Large intestine (tissue), 3 donors: ENCODE data around the gene ST6GALNAC4. TPM values are rescaled to one million over a fixed set of nuclear protein-coding genes. Genes with fewer than 3 reads are reported as not detected.
"Not testable (repeated sequence)": the region's sequence is repeated elsewhere in the genome, so short reads cannot be mapped to it uniquely, and the experiment has no call there.

ENCODE experiments used
- DNase-seq, 2 donors: peaks; one replicate each; pipeline versions ENCODE4 v3.0.0 to v3.0.0-alpha.2; 2013
- H3K27ac ChIP-seq: one replicate; pipeline ENCODE4 v1.5.1; 2013; ENCODE audit warnings: low read length
- H3K27me3 ChIP-seq: 2 replicates; pipeline ENCODE4 v1.6.1; 2013; ENCODE audit warnings: low read length; ENCODE audit not compliant: control insufficient read depth, insufficient read depth
- H3K36me3 ChIP-seq: 2 replicates; pipeline ENCODE4 v1.6.1; 2013; ENCODE audit warnings: low read length; ENCODE audit not compliant: control insufficient read depth, insufficient read depth
- H3K4me1 ChIP-seq: one replicate; pipeline ENCODE4 v1.6.1; 2013; ENCODE audit warnings: low read length; ENCODE audit not compliant: control insufficient read depth, insufficient read depth
- H3K4me3 ChIP-seq: one replicate; pipeline ENCODE4 v1.5.1; 2013; ENCODE audit warnings: low read length
- H3K9me3 ChIP-seq: one replicate; pipeline ENCODE4 v1.6.1; 2013; ENCODE audit warnings: mild to moderate bottlenecking, low read depth, low read length, moderate library complexity; ENCODE audit not compliant: control insufficient read depth
- WGBS: methylation state at CpG from one replicate; pipeline ENCODE4 v1.1.5; 2013; ENCODE audit warnings: low lambda C conversion rate; ENCODE audit not compliant: insufficient coverage; 5-methylcytosine and 5-hydroxymethylcytosine counted together
- polyA plus RNA-seq: library from polyadenylated mRNA; unstranded; fragments of 120-200 nt; gene quantifications from one replicate; pipeline ENCODE4 v1.2.1, GENCODE V29; 2013

ST6GALNAC4 gene
- polyA plus RNA-seq, 1 donor, result 10.4 TPM

DNA sequence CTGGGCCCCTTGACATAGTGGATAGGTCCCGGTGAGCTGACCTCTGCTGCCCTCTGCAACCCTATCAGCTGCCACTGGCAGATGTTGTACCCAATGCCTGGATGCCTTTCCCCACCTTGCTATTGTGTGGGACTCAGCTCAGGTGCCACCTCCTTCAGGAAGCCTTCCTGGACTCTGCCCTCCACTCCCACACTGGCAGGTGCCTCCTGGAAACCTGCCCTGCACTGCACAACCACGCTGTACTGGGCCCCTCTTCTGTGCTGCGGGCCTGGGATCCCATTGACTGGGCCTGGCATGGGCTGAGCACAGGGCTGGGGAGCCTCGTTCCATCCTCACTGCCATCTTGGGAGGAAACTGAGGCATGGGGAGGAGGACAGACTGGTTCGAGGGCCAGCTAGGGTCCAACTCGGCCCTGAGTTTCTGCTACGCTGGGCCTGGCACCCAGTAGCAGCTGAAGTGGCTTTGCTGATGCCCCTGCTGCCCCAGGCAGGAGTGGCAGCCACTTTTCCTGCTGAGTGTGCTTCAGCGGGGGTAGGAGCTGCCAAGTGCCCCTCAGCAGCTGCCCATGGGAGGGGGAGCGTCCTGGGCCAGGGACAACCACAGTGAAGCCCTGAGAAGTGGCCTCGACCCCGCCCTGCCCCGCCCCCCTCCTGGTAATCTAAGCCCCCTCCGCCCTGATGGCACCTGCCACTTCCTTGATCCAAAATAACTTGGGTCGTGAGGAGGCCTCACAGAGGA lies 40.6 kb downstream of the ST6GALNAC4 start:
- no peak overlapping the region for H3K27ac ChIP-seq
- H3K27me3 ChIP-seq, result peaks cover 12% of the 10 kb centered on the region
- no peaks in the 10 kb centered on the region for H3K9me3 ChIP-seq
- WGBS, result no CpG with 5 or more reads among the region's 14 CpGs
- H3K4me1 ChIP-seq, result peaks cover 11% of the 10 kb centered on the region
- no peak overlapping the region for H3K4me3 ChIP-seq
- no peak for DNase-seq
- no peaks in the 10 kb centered on the region for H3K36me3 ChIP-seq

GRCh38 chr9:127875306-127875966 lies 41.4 kb downstream of the ST6GALNAC4 start:
- Histone ChIP-seq H3K27ac (no peak overlapping the region), H3K4me3 (no peak overlapping the region), H3K36me3 (no peaks in the 10 kb centered on the region), H3K9me3 (no peaks in the 10 kb centered on the region), H3K27me3 (peaks cover 12% of the 10 kb centered on the region), H3K4me1 (peaks cover 11% of the 10 kb centered on the region)
- DNase-seq, result no peak
- WGBS, result no CpG with 5 or more reads among the region's 10 CpGs

- no peak overlapping the region for H3K4me3 ChIP-seq
- no CpG with 5 or more reads among the region's 19 CpGs for WGBS
- H3K27me3 ChIP-seq, result peaks cover 12% of the 10 kb centered on the region
- no peak for DNase-seq
- no peaks in the 10 kb centered on the region for H3K9me3 ChIP-seq
- H3K27ac ChIP-seq, result no peak overlapping the region
- no peaks in the 10 kb centered on the region for H3K36me3 ChIP-seq
- peaks cover 11% of the 10 kb centered on the region for H3K4me1 ChIP-seq
Measured at GRCh38 chr9:127874301-127875221, 42.3 kb downstream of the ST6GALNAC4 start.

- no peak overlapping the region for H3K27ac ChIP-seq
- no peak for DNase-seq
- no peak overlapping the region for H3K4me3 ChIP-seq
- no CpG with 5 or more reads among the region's 10 CpGs for WGBS
- H3K4me1 ChIP-seq, result peaks cover 11% of the 10 kb centered on the region
- peaks cover 12% of the 10 kb centered on the region for H3K27me3 ChIP-seq
- H3K36me3 ChIP-seq, result no peaks in the 10 kb centered on the region
- H3K9me3 ChIP-seq, result no peaks in the 10 kb centered on the region
Measured at GRCh38 chr9:127873886-127874285, 43.0 kb downstream of the ST6GALNAC4 start.

GRCh38 chr9:127873223-127873691 lies 43.6 kb downstream of the ST6GALNAC4 start:
- no CpG with 5 or more reads among the region's 19 CpGs for whole genome bisulfite sequencing
- no peaks in the 10 kb centered on the region for H3K9me3 ChIP-seq
- no peak for DNase-seq
- no peak overlapping the region for H3K4me3 ChIP-seq
- H3K36me3 ChIP-seq, result no peaks in the 10 kb centered on the region
- H3K27ac ChIP-seq, result no peak overlapping the region
- H3K27me3 ChIP-seq, result peaks cover 6% of the 10 kb centered on the region
- H3K4me1 ChIP-seq, result peaks cover 11% of the 10 kb centered on the region

DNA sequence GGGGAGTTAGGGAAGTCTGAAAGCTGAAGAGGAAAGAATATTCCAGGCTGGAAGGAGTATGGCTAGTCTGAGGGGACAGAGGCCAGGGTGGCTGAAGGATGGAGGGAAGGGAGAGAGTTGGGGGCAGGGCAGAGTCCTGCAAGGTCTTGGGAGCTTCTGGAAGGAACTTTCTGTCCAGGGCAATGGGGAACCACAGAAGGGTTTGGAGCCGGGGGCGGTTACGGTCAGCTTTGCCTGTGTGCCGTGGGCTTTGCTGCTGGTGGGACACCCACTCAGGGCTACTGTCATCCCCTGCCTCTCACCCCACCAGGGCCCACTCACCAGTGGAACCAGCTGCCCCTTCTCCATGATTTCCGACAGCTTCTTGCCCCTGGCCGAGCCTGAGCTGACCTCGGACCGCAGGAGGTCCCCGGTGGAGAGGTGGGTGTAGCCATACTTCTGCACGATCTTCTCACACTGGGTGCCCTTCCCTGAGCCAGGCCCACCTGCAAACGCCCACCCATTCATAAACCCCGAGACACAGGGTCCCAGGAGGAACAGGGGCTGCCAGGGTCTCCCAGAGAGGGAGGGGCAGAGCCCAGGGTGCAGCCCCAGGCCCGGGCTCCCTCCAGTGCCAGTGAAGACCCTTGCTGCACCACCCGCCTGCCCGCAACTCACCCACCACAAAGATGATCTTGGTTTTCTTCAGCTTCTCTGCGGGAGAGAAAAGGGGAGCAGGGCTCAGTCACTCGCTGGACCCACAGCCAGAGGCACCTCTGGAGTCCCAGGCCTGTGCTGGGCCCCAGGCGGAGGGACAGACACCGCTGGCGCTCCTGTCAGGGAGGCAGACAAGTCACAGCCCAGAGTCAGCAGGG lies 44.2 kb downstream of the ST6GALNAC4 start:
- no peak for DNase-seq
- H3K27me3 ChIP-seq, result no peaks in the 10 kb centered on the region
- H3K9me3 ChIP-seq, result no peaks in the 10 kb centered on the region
- WGBS, result no CpG with 5 or more reads among the region's 20 CpGs
- H3K4me1 ChIP-seq, result peaks cover 7% of the 10 kb centered on the region
- H3K4me3 ChIP-seq, result no peak overlapping the region
- H3K27ac ChIP-seq, result no peak overlapping the region
- no peaks in the 10 kb centered on the region for H3K36me3 ChIP-seq

- no peak overlapping the region for H3K27ac ChIP-seq
- WGBS, result 100% methylated on average over 1 of the region's 9 CpGs
- DNase-seq, result no peak
- H3K4me1 ChIP-seq, result peaks cover 2% of the 10 kb centered on the region
- H3K4me3 ChIP-seq, result no peak overlapping the region
- H3K36me3 ChIP-seq, result no peaks in the 10 kb centered on the region
- H3K9me3 ChIP-seq, result no peaks in the 10 kb centered on the region
- no peaks in the 10 kb centered on the region for H3K27me3 ChIP-seq
Measured at GRCh38 chr9:127871531-127871930, 45.3 kb downstream of the ST6GALNAC4 start.

DNA sequence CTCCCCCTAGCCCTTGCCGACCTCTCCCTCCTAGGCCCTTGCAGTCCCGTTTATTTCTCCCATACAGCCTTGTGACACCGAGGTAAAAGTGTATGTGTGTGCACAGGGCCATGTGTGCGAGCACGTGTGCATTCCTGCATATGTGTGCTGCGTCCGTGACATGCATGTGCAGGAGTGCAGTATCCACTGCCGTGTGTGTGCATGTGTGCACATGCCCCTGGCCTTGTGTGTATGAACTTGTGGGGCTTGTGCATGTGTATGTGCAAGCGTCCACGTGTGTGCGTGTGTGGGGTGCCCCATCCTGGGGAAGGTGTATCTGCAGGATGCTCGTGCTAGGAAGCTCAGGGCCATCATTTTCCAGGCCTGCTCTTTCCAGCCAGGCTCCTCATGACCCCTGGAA lies 46.0 kb downstream of the ST6GALNAC4 start:
- no CpG with 5 or more reads among the region's 12 CpGs for WGBS
- Histone ChIP-seq H3K27me3 (no peaks in the 10 kb centered on the region), H3K4me3 (no peak overlapping the region), H3K9me3 (no peaks in the 10 kb centered on the region), H3K4me1 (peaks cover 2% of the 10 kb centered on the region), H3K27ac (no peak overlapping the region), H3K36me3 (no peaks in the 10 kb centered on the region)
- no peak for DNase-seq

DNA sequence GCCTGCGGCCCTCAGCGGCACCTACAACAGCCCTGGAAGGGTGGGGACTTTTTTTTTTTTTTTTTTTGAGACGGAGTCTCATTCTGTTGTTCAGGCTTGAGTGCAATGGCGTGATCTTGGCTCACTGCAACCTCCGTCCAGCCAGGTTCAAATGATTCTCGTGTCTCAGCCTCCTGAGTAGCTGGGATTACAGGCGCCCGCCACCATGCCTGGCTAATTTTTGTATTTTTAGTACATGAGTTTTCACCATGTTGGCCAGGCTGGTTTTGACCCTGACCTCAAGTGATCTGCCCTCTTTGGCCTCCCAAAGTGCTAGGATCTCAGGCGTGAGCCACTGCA lies 46.7 kb downstream of the ST6GALNAC4 start:
- not testable (repeated sequence) for H3K27ac ChIP-seq, DNase-seq, H3K36me3 ChIP-seq, H3K9me3 ChIP-seq, H3K4me3 ChIP-seq, H3K27me3 ChIP-seq, H3K4me1 ChIP-seq
- no CpG with 5 or more reads among the region's 9 CpGs for WGBS
